Progenitor cell of endocrine pancreas (in vitro differentiated cells): ENCODE data around the gene COMT. TPM values are rescaled to one million over a fixed set of nuclear protein-coding genes. Genes with fewer than 3 reads are reported as not detected.

ENCODE experiments used
- DNase-seq: peaks from one replicate; pipeline ENCODE4 v3.0.0; 2021; ENCODE audit warnings: low spot score; ENCODE audit not compliant: unreplicated experiment
- H3K27ac Mint-ChIP-seq: 2 replicates; pipeline ENCODE4 v1.8.0; 2021; ENCODE audit warnings: mild to moderate bottlenecking, moderate library complexity, mixed read lengths
- H3K27me3 Mint-ChIP-seq: 2 replicates; pipeline ENCODE4 v1.8.0; 2021; ENCODE audit warnings: mixed read lengths
- H3K36me3 Mint-ChIP-seq: 2 replicates; pipeline ENCODE4 v1.8.0; 2022; ENCODE audit warnings: mixed read lengths; ENCODE audit not compliant: insufficient read depth
- H3K4me1 Mint-ChIP-seq: 2 replicates; pipeline ENCODE4 v1.8.0; 2021; ENCODE audit warnings: low read depth, mixed read lengths
- H3K4me3 Mint-ChIP-seq: 2 replicates; pipeline ENCODE4 v1.8.0; 2021; ENCODE audit warnings: low read depth, mild to moderate bottlenecking, moderate library complexity, mixed read lengths
- H3K9me3 Mint-ChIP-seq: 2 replicates; pipeline ENCODE4 v1.8.0; 2021; ENCODE audit warnings: low read depth, mixed read lengths
- CTCF ChIP-seq: fragments of 200-600 bp; sonication (generic); IDR thresholded peaks from one replicate; pipeline ENCODE4 v1.5.0; 2021; ENCODE audit warnings: antibody characterized with exemption, mild to moderate bottlenecking; ENCODE audit not compliant: unreplicated experiment
- long read RNA-seq: library from polyadenylated mRNA; unstranded; transcript quantifications from one replicate; pipeline ENCODE4 v2.0.0, GENCODE V29; 2020
- total RNA-seq: library from RNA; stranded (reverse); gene quantifications from 2 replicates; pipeline ENCODE4 v1.2.1, GENCODE V29; 2021

COMT gene
- 48.7 and 58.2 TPM in 2 replicates for total RNA-seq
- long read RNA-seq, transcript COMT-209 (4 exons, 1,035 nt) = major isoform, 20 of 36 reads
- long read RNA-seq, transcript COMT-202 (6 exons, 2,437 nt) = minor isoform, 13 of 36 reads
- long read RNA-seq, partial matches to known transcripts = 0 of 36 reads
- long read RNA-seq, other reads (novel, unspliced or antisense) = 3 of 36 reads

- H3K36me3 Mint-ChIP-seq = peaks cover 12% of the 10 kb centered on the region
- peaks cover 5% of the 10 kb centered on the region for H3K9me3 Mint-ChIP-seq
- DNase-seq = peak; percentile 41
- H3K27me3 Mint-ChIP-seq = no peaks in the 10 kb centered on the region
- H3K4me3 Mint-ChIP-seq = peak within 1 kb of the TSS; percentile 86
- no peak for TF ChIP-seq CTCF
- H3K4me1 Mint-ChIP-seq = peaks cover 21% of the 10 kb centered on the region
- peak within 1 kb of the TSS; percentile 96 for H3K27ac Mint-ChIP-seq
These were observed at the start of gene COMT, which contains the start of gene TXNRD2 for GRCh38 chr22:19941365-19942082. TSS of gene COMT (plus strand) at chr22:19941772. CDS start at chr22:19962527, 20,755 bp downstream. TSS of gene TXNRD2 (minus strand) at chr22:19941818. CDS start at chr22:19941803, 15 bp downstream.

GRCh38 chr22:19892257-19892879, 49.2 kb upstream of the COMT start:
- Mint-ChIP-seq H3K27me3 (peaks cover 22% of the 10 kb centered on the region), H3K4me1 (peaks cover 11% of the 10 kb centered on the region), H3K36me3 (peaks cover 1% of the 10 kb centered on the region), H3K27ac (no peak overlapping the region), H3K9me3 (no peaks in the 10 kb centered on the region), H3K4me3 (no peak overlapping the region)
- DNase-seq = no peak
- no peak for TF ChIP-seq CTCF

GRCh38 chr22:19892925-19893324, 48.6 kb upstream of the COMT start:
- H3K4me3 Mint-ChIP-seq = no peak overlapping the region
- H3K9me3 Mint-ChIP-seq = no peaks in the 10 kb centered on the region
- H3K27me3 Mint-ChIP-seq = peaks cover 22% of the 10 kb centered on the region
- no peak for DNase-seq
- H3K36me3 Mint-ChIP-seq = peaks cover 1% of the 10 kb centered on the region
- no peak overlapping the region for H3K27ac Mint-ChIP-seq
- no peak for TF ChIP-seq CTCF
- peaks cover 11% of the 10 kb centered on the region for H3K4me1 Mint-ChIP-seq

- Mint-ChIP-seq H3K27me3 (peaks cover 22% of the 10 kb centered on the region), H3K4me1 (peaks cover 11% of the 10 kb centered on the region), H3K9me3 (no peaks in the 10 kb centered on the region), H3K4me3 (no peak overlapping the region), H3K36me3 (peaks cover 1% of the 10 kb centered on the region), H3K27ac (no peak overlapping the region)
- no peak for DNase-seq
- TF ChIP-seq CTCF = no peak
These were observed 48.2 kb upstream of the COMT start for GRCh38 chr22:19893363-19893762.

- Mint-ChIP-seq H3K36me3 (peaks cover 1% of the 10 kb centered on the region), H3K4me1 (peaks cover 11% of the 10 kb centered on the region), H3K27me3 (peaks cover 18% of the 10 kb centered on the region), H3K27ac (no peak overlapping the region), H3K4me3 (no peak overlapping the region), H3K9me3 (no peaks in the 10 kb centered on the region)
- no peak for TF ChIP-seq CTCF
- DNase-seq = no peak
These were observed 46.3 kb upstream of the COMT start for GRCh38 chr22:19895160-19895849.
